NCI-H774 (cell line): ENCODE data around the gene MYLK.
"Not testable (repeated sequence)": the region's sequence is repeated elsewhere in the genome, so short reads cannot be mapped to it uniquely, and the experiment has no call there.

Source experiments
- DNase-seq: peaks from one replicate; lab custom pipeline; 2025; lab: John Stamatoyannopoulos, UW

MYLK gene

DNA sequence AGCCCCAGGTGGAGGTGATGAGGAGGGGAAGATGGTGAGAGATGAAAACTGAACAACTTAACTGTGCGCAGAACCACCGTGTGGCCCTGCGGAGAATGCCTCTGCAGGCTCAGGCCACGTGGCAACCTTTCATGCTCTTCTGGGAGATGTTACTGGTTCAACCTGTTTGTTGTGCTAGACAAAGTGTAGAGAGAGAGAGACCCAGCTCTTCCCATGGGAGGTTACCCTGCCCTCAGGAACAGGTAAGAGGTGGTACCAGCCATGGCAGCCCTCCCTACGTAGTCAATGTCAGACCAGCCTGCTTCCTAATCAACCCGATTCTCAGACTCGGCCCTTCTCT is 262.3 kb downstream of the MYLK start:
- no peak for DNase-seq

DNA sequence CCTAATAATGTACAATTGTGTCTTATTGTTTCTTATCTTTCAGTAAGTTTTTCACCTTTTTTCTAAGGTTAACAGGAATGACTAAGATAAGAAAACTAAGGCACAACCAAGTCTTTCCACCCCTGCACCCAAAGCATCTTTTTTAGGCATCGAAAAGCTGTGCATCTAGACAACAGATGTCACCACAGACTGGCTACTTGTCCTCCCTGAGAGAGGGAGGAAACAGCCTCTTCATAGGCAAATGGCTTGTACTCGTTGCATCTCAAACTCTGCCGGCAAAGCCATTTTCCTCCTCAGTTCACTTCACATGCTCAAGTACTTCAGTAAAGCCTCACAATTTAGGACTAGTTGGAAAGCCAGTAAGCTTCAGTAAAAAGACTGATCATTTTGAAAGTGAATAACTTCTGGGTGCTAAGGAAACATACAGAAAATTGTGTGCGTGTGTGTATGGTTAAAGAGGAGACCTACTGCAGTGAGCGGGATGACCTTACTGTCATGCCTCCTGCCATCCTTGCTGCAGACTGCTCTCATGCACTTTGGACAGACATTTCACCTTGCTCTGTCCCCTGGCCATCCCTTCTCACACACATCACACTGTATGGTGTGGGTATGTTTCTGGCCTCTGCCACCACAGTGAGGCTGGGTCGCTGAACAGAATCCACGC is 262.8 kb downstream of the MYLK start:
- no peak for DNase-seq

DNA sequence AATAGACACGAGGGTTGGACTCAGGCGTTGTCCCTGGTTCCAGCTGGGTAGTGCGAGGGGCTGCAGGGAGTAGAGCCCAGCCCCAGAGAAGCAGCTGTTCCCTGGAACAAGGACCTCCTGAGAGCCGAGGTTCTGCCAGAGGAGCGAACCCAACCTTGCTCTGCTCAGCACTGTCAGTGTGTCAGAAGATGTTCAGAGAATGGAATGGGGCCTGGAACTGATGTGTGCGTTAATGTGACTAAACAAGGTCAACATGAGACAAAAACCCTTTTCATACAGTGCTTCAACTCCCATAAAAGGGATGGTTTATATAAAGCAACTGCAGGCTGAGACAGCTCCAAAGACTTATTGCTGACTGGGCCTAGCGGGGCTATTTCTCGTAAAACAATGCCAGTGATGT is 263.8 kb downstream of the MYLK start:
- no peak for DNase-seq

DNA sequence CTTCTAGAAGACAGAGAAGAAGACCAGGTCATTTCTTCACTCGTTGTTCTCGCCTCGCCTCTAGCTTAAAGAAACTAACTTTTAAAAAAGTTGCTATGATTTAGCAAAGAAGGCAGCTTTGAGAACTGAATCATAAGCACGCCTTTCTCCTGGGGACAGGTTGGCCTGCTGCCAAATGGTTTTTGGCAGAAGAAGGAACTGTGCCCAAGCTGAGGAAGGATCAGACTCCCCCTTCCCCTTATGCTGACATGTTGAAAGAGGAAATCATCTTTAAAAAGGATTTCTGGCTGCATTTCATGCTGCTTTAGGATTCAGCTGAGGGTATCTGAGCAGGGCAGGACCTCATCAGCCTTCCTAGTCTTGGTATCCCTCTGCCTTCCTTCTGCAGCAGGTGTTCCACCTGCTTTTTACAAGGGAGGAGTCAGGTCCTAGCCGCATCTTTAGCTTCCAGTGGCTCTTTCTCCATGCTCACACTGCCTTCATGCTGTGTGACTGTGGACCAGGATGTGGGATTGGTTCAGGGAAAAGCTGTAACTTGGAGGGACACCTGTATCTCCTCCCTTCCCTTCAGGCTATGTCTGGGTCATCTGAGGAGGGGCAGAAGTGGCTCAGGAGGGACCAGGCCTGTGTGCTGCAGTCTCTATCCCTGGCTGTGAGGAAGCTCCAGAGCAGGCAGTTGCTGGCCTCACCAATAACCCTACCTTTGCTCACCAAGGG is 265.2 kb downstream of the MYLK start:
- no peak for DNase-seq

DNA sequence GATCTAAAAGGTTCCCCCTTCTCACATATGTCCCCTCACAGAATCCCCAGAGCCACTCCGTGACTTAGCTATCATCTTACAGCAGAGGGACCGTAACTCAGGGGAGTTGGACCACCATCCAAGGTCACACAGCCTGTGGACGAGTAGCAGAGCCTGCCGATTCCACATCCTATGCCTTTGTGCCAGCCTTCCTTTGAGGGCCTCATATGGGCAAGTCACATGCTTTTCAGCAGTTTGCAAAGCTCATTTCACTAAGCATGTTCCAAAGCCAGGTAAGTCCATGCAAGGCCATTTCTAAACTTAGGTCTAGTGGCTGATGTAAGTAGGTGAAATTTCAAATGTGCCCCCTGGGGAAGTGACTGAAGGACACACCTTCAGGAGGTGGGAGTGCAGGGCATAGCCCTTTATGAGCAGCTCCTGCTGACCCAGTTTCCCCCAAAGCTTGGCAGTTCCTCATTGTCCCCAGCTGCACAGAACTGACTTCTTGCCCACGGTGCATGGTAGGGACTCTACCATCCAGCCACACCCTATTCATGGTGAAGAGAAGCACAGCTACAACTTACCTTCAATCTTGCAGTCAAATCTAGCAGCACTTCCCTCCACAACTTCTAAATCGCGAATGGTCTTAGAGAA is 265.9 kb downstream of the MYLK start:
- DNase-seq: no peak

DNA sequence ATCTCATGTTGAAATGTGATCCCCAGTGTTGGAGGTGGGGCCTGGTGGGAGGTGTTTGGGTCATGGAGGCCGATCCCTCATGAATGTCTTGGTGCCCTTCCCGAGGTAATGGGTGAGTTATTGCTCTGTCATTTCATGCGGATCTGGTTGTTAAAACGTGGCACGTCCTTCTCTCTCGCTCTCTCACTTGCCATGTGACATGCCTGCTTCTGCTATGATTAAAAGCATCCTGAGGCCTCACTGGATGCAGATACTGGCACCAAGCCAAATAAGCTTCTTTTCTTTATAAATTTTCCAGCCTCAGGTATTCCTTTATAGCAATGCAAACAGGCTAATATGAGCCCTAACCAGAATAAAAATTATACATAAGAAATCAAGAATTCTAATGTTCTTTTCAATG is 267.5 kb downstream of the MYLK start:
- no peak for DNase-seq

DNA sequence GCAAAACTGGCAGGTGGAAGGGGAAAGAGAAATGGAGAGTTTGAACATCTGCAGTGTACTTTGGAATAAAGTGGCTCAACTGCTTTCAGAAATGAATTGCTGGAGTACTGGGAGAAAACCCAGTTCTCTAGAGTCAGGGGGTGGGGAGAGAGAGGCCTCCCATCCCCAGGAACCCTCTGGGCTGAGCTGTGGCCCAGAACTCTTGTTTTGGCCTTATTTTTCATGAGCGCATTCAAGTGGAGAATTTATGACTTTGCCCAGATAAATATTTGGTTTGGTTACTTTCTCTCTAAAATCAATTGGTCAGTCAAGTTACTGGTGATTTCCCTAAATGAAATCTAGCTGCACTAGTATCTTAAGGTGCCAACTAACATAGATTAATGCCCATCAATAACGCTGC is 270.6 kb downstream of the MYLK start:
- no peak for DNase-seq

DNA sequence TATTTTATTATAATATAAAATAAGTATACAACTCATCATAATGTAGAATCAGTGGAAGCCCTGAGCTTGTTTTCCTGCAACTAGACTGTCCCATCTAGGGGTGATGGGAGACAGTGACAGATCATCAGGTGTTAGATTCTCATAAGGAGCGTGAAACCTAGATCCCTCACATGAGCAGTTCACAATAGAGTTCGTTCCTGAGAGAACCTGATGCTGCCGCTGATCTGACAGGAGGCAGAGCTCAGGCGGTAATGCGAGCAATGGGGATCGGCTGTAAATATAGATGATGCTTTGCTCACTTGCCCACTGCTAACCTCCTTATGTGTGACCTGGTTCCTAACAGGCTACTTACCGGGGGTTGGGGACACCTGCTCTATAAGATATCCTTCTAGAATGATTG is 272.5 kb downstream of the MYLK start:
- DNase-seq: not testable (repeated sequence)

DNA sequence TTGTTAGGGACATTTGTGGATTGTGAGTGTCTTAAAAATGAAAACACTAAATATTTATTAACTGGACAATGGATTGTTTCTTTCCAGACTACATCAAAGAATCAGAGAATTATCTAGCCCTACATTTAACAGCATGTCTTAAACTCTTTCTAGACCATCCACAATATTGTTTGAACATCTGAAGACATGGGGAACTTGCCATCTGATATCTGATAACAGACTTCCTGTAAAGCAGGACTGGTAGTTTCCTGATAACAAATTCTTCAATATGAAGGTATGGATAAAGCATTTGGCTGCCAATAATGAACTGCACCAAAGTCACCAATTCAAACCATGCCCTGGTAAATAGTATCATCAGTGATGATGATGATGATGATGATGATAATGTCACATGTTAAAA is 273.1 kb downstream of the MYLK start:
- DNase-seq: no peak

DNA sequence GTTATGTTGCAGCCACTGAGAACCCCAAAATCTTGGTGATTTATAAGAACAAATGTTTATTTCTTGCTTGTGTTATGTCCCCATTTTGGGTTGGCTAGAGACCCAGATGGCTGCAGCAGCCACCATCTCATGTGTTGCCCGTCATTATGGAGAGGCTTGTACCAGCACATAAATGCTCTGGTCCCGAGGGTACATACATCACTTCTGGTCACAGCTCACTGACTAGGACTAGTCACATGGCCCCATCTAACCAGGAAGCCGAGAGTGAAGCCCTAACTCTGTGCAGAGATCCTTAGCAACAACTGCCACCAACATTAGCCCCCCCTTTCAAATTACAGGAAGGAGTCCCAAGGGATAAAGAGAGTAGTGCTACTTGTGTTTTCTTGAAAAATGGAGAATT is 273.8 kb downstream of the MYLK start:
- DNase-seq: no peak

DNA sequence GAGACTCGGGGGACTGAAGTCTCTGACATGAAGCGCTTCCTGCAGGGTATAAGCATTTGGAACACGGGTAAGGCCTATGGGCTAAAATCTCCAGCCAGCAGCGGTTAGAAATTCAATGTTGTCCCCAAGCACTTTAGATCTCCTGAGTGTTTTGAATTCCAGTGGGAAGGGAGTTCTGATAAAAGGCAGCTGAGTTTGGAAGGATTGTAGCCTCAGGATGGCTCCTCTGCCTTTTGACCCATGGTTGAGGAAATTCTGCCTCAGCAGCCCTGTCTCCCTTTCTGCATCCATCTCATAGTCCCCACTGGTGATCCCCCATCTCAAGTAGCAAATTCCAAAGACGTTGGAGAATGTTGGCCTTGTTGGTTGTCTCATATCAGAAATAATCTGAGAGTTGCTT is 275.1 kb downstream of the MYLK start:
- no peak for DNase-seq

DNA sequence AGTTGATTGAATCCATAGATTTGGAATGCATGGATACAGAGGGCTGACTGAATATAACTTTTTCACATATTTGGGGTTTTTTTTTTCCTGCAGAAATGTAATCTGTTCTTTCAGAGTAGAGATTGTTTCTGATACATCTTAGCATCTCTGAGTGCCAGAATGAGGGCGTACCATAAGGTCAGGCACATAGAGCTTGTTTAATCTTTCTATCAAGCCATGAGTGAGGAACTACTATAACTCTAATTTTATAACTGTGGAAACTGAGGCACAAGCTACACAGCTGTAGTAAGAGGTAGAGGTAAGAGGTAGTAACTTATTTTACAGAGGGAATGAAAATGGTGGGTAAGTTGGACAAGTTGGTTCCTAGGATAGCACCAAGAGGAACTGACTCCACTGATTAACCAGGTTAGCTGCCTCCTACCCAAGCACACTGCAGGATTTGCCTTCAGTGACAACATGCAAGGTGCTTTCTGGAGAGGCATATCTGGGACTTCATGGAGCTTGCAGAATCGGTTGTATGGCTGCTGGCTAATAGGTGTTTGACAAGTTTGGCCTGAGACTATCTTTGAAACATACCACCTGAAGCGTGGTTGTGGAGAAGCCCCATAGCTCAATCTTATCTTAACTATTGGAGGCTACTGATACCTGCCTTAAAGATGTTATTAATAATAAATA is 275.7 kb downstream of the MYLK start:
- DNase-seq: no peak

DNA sequence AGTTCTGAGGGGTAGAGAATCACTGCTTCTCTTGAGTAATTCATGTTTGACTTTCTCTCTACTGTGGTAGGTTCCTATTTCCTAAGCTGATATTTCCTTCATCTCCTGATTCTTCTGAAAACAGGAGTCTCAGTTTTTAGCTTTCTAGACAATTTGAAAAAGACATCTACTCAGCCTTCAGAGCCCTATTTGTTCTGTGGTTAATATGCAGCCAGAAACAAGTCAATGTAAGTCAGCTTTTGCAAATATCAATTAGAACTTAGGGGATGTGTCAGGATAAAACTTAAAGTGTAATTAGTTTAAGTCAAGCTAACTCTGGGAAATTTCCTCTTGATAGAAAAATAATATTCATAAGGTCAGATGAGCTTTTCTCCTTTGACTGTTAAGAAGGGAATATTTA is 277.6 kb downstream of the MYLK start:
- DNase-seq: no peak

DNA sequence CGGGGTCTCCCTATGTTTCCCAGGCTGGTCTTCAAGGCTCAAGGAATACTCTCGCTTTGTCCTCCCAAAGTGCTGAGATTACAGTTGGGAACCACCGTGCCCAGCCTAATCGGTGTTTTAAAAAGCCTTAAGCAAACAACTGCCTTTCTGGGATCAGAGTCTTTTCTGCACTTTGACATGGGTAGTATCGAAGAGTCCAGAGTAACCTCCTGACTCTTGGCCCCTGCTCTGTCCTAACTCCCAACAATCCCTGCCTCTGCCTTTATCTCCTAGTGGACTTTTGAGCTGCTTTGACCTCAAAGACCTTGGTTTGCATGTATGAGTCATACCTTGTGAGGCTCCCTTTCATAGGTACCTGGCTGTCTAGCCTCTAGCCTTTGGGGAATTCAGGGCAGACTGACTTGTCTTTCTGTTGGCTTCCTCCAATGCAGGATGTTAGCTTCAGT is 278.3 kb downstream of the MYLK start:
- DNase-seq: no peak

DNA sequence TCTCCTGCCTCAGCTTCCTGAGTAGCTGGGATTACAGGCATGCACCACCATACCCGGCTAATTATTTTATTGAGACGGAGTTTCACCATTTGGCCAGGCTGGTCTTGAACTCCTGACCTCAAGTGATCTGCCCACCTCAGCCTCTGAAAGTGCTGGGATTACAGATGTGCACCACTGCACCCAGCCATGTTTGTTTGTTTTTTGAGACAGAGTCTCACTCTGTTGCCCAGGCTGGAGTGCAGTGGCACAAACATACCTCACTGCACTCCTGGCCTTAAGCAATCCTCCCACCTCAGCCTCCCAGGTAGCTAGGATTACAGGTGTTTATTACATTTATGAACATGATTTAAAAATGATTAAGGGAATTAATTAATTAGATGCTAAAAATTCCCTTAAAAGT is 281.0 kb downstream of the MYLK start:
- not testable (repeated sequence) for DNase-seq

DNA sequence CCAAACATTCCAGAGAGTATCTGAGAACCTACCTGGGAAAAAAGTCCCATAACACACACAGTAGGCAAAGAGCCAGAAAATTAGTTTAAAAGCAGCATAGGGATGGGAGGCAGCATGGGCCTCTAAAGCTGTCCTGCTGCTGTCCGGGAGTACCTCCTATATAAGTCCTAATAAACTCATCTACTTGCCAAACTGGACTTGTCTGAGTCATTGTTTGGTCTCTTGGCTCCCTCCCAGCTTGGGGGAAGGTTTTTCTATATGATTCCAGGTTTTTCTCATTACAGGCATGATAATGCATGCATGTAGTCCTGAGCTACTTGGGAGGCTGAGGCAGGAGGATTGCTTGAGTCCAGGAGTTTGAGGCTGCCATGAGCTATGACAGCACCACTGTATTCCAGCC is 281.8 kb downstream of the MYLK start:
- no peak for DNase-seq

DNA sequence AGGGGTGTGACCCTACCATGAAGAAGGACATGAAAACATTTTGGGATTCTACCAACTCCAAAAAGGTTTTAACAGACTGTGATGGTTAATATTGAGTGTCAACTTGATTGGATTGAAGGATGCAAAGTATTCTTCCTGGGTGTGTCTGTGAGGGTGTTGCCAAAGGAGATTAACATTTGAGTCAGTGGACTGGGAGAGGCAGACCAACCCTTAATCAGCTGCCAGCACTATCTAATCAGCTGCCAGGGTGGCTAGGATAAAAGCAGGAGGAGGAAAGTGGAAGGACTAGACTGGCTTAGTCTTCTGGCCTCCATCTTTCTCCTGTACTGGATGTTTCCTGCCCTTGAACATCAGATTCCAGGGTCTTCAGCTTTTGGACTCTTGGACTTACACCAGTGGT is 283.3 kb downstream of the MYLK start:
- not testable (repeated sequence) for DNase-seq

DNA sequence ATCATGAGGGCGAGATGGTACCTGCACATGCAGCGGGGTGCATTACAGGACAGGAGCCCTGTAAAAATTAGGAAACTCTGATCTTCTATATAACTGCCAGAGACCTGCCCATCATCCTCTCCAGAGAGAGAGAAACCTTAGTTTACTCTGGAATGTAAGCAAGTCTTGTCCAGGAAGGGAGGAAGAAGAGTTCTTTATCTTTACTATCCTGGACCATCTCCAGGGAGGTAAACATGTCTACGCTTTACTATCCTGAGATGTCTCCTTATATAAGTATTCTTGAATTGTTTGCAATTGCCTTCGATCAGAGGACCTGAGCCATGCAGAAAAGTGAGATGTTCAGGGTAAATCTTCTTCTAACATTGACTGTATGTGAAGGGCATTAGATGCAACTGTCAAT is 286.6 kb downstream of the MYLK start:
- no peak for DNase-seq

DNA sequence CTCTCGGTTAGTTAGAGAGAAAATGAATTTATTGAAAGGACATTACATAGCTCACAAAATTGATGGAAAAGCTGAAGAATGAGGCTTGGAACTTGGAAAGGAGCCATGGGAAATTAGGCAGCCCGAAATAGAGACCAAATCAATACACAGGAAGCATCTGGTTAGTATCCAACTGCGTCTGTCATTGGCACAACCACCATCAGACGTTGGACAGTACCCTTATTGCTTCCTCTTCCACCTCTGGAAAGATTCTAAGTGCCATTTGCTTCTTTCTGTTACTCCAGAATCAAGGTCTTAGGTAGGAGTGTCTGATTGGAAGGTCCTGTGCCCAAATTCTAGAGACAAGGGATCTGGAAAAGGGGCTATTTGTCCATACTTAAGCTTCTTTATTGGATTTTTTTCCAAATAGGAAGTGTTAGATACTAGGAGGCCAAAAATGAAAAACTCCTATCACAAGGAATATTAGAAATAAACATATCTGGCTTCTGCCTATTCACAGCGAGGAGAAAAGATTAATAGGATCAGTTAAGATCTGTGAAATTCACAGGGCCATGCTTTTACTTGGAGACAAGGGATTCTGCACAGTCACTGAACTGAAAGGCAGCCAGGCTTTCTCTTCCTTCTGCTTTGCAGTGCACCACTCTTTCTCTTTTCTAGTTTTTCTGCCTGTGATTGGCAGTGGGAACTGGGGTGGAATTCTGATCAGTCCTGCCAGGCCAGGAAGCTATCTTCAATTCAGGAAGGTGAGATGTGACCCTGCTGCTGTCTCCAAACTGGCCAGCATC is 288.5 kb downstream of the MYLK start:
- no peak for DNase-seq

DNA sequence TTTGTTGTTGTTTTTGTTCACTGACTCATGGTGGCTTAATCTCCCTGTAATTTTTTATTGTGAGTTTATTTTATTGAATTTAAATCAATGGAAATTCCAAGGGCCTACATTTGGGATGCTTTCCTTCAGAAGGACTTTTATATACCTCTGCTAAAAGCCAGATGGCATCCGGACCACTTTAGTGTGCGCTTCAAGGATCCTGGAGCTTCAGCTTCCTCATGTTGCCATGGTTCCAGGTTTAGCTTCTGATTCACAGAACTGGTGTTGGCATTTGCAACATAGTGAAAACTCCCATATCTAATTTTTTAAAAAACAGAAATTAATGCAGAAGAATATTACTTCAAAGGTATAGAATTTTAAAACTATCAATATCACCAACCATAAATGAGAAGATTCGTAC is 290.8 kb downstream of the MYLK start:
- no peak for DNase-seq

DNA sequence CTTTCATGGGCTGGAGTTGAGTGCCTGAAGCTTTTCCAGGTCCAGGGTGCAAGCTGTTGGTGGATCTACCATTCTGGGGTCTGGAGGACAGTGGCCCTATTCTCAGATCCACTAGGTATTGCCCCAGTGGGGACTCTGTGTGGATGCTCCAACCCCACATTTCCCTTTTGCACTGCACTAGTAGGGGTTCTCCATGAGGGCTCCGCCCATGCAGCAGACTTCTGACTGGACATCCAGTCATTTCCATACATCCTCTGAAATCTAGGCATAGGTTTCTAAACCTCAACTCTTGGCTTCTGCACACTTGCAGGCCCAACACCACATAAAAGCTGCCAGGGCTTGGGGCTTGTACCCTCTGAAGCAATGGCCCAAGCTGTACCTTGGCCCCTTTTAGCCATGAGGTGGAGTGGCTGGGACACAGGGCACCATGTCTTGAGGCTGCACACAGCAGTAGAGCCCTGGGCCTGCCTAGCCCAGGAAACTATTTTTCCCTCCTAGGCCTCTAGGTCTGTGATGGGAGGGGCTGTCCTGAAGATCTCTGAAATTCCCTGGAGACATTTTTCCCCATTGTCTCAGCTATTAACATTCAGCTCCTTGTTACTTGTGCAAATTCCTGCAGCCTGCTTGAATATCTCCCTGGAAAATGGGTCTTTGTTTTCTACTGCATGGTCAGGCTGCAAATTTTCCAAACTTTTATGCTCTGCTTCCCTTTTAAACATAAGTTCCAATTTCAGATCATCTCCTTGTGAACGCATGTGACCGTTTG is 293.3 kb downstream of the MYLK start:
- DNase-seq: no peak
